Right ventricle myocardium superior (tissue), 1 donor: Measurements from ENCODE around the gene PDCD7. TPM values are rescaled to one million over a fixed set of nuclear protein-coding genes. Genes with fewer than 3 reads are reported as not detected.
"Not testable (repeated sequence)": the region's sequence is repeated elsewhere in the genome, so short reads cannot be mapped to it uniquely, and the experiment has no call there.

Experiments
- ATAC-seq: fragments of 200-7000 bp; cut with Tn5 transposase; one replicate; pipeline ENCODE4 v1.9.1; 2020; ENCODE audit warnings: mild to moderate bottlenecking; ENCODE audit not compliant: poor library complexity
- DNase-seq: peaks from one replicate; pipeline ENCODE4 v3.0.0-alpha.2; 2020
- intact Hi-C: fragments of 100-400 bp; cut with DNase I; formaldehyde crosslinking; loops from one replicate; pipeline ENCODE4 v1.11.2; 2022
- total RNA-seq: library from RNA; stranded (reverse); fragmentation: NEBNext Ultra II Directional; extraction: Animal tissue kit (Norgen Biotek cat#: 25700); gene quantifications from one replicate; pipeline ENCODE4 v1.2.1, GENCODE V29; 2021
- donor health status: DM: no; HTN: yes; CAD: no; lungs with severe emphysema.

PDCD7 gene
- total RNA-seq, 1 donor from 2014 or later: 12.2 TPM

DNA sequence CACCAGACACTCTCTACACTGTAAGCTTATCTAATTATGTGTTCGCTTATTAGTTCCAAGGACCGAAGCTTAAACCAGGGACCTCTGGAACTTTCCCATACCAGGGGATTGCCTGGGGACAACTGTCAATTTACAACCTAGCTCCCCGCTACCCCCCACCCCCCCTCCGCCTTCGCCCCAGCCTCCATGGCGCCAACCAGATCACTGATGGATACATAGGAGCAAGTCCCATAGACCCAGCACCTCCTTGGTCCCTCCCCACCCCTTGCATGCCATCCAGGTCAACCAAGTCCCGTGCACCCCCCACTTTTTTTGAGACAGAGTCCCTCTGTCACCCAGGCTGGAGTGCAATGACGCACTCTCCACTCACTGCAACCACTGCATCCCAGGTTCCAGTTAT, 930 bp upstream of the PDCD7 start:
- intact Hi-C loops: no loop called here
- no peak for ATAC-seq

DNA sequence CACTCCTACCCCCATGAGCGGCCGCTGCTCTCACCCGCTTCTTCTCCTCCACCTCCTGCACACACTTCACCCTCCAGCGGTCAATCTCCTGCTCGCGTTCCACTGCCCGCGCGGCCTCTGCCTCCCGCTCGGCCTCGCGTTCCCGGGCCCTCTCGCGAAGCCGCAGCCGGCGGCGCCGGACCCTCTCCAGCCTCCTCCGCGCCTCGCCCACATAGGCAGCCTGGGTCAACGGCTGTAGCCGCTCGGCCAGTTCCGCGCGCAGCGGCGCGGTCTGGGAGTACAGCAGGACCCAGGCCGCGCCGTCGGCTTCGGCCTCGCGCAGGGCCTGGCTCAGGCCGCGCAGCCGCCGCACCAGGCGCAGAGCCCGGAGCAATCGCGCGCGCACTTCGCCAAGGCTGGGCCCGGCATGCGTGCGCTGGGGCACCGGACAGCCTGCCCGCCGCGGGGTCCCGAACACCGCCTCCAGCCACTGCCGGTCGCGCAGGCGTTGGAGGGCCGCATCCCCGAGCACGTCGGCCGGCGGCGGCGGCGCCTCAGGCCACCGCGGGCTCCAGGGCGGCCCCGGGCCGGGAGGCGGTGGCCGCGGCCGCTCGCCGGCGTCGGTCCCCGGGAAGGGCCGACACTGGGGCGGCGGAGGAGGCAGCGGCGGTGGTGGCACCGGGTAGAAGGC, 595 bp downstream of the PDCD7 start:
- intact Hi-C loops: no loop called here

More for the DNA sequence above, 930 bp upstream of the PDCD7 start:
- DNase-seq: no peak

DNA sequence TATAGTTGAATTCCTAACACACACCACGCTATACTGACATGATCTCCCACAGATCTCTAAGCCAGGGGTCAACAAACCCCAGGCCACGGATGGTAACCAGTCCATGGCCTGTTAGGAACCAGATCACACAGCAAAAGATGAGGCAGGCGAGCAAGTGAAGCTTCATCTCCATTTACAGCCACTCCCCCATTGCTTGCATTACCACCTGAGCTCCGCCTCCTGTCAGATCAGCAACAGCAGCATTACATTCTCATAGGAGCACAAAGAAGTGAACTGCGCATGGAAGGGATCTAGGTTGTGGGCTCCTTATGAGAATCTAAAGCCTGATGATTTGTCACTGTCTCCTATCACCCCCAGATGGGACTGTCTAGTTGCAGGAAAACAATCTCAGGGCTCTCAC, 2.7 kb downstream of the PDCD7 start:
- intact Hi-C loops: no loop called here
- DNase-seq (no peak), ATAC-seq (no peak)

More for the DNA sequence above, 595 bp downstream of the PDCD7 start:
- DNase-seq: peak; percentile 56
- peak; percentile 59 for ATAC-seq

DNA sequence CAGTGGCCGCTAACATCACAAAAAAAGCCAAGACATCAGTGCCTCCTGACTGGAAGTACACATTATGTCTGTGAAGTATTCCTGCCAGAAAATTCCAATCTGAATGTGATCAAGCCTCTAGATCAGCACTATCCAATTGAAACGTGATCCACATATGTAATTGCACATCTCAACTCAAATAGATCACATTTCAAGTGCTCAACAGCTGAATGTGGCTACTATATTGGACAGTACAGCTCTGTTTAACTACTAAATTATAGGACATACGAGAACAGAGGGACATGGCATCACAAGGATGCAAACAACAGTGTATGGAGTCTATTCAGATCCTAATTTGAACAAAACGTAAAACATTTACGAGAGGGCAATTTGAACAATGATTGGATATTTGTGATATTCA, 18.1 kb downstream of the PDCD7 start:
- intact Hi-C loops: no loop called here
- ATAC-seq: no peak
- no peak for DNase-seq

- ATAC-seq: no peak
- intact Hi-C loops: no loop called here
- DNase-seq: no peak
These were observed 18.5 kb downstream of the PDCD7 start, which contains the start of gene UBAP1L for GRCh38 chr15:65115086-65115485. Gene UBAP1L (minus strand): TSS chr15:65115200. CDS start chr15:65106215, 8,985 bp downstream.

- intact Hi-C loops: no loop called here
- DNase-seq (no peak), ATAC-seq (peak; percentile 29)
These were observed 22.8 kb downstream of the PDCD7 start for GRCh38 chr15:65110676-65111292.

DNA sequence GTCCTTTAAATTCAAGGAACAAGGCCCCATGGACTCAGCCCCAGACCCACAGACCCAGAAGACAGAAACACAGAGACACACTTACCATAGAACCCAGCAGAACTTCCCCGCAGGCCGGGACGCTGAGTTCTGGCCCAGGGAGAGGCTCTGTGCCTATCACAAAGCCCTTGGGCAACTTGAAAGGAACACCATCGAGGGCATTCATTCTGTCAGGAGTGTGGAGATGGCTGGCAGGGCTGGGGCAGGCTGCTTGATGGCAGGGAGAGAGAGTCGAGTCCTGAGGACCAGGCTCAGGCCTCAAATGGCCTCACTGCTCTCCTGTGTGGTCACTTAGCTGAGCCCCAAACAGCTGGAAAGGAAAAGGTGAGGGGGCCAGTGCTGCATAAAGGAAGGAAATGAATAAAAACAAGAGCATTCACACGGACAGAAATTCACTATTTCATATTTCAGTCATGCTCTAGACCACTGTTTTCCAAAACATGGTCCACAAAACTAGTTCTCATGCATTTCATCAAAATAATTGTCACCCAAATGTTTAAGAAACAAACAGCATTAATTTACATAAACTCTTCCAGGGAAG, 27.5 kb downstream of the PDCD7 start:
- intact Hi-C loops: no loop called here
- no peak for ATAC-seq
- DNase-seq: no peak

- intact Hi-C loops: no loop called here
- DNase-seq (no peak), ATAC-seq (no peak)
These were observed 28.6 kb downstream of the PDCD7 start for GRCh38 chr15:65105038-65105437.

DNA sequence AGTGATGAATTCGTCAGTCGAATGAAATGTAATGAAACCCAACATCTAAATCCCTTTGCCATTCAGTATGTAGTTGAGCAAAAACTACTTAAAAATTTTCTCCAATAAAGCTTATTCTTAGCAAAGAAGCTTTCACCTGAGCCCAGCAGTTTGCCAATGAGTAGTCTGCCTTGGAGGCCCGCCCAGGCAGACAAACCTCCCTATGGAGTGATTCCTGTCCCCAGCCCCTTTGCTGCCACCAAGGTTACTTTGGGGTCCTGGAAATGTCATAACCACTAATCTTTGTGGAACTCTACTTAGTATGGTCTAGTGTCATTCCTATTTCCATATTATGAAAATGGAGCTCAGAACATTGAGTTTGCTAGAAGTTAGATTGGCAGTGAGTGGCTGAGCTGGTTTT, 30.7 kb downstream of the PDCD7 start:
- intact Hi-C loops: no loop called here
- DNase-seq (no peak), ATAC-seq (no peak)

- ATAC-seq: no peak
- no peak for DNase-seq
- intact Hi-C loops: no loop called here
These were observed 31.5 kb downstream of the PDCD7 start for GRCh38 chr15:65101891-65102708.

DNA sequence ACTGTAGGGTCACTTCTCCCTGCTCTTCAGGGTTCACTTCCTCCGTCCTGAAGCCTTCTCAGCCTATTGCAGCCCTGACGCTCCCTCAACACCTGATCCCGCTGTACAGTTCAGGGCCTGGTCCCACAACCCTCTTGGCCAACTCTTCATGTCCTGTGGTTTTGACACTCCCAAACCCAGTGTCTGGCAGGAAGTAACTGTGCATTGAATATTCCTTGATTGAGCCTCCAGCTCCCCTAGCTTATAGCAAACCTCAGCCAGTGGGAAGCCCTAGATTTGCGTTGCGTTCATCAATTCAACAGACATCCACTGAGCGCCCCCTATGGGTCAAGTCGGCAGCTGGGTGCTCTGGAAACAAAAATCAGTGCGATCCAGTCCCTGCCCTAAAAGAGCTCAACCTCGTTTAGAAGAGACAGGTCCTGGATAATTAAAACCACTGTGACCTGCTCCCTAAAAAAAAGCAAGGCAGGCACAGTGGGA, 32.2 kb downstream of the PDCD7 start:
- DNase-seq: peak; percentile 82
- peak; percentile 83 for ATAC-seq
- intact Hi-C loops: no loop called here

DNA sequence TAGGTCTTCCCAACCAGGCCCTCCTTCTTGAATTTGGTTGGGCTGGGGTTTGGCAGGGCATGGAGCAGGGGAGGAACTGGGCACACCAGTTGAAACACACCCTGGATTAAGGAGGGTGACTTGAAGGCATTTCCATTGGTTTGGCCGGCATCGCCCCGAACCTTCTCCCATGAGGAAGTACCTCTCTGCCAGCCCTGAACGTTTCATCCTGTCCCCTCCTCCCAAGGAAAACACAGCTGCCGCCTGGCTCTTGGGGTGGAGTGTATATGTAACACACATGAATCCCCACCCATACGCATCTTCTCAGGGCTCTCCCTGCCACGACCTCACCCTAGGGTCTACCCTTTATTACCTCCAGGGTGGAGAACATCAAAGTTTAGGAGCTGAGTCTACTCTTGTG, 33.2 kb downstream of the PDCD7 start:
- DNase-seq (no peak), ATAC-seq (no peak)
- intact Hi-C loops: no loop called here

DNA sequence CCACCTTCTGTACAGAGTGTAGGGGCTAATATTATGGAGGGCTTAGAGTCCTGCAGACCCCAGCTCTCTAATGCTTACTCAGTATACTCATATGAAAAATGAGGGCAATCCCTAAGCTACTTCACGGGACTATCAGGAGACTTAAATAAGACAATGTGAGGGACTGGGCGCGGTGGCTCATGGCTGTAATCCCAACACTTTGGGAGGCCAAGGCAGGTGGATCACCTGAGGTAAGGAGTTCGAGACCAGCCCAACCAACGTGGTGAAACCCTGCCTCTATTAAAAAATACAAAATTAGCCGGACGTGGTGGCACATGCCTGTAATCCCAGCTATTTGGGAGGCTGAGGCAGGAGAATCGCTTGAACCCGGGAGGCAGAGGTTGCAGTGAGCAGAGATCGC, 33.8 kb downstream of the PDCD7 start:
- intact Hi-C loops: loop anchor here (5.0 kb wide), 1 partner anchor 48 kb away; no protein-coding TSS in a partner anchor
- DNase-seq, ATAC-seq: not testable (repeated sequence)

DNA sequence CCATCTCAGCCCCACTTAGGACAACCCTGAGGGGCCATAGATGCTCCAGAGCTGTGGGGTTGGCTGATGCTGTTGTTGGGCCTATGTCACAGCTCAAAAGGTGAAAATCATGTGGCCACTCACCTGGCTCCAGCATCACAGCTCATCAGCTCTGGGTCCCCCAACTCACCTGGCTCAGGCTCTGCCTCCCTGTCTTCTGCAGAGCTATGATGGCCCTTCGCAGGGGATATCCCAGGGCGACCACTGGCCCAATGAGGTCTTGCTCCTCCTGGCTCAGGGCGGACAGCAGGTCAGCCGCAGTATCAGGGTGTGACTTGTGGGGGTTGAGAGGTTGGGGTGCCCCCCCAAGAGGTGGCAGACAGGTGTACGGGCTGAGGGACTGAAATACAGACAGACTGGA, 34.3 kb downstream of the PDCD7 start:
- intact Hi-C loops: loop anchor here (5.0 kb wide), 1 partner anchor 47 kb away; no protein-coding TSS in a partner anchor
- ATAC-seq (no peak), DNase-seq (no peak)

DNA sequence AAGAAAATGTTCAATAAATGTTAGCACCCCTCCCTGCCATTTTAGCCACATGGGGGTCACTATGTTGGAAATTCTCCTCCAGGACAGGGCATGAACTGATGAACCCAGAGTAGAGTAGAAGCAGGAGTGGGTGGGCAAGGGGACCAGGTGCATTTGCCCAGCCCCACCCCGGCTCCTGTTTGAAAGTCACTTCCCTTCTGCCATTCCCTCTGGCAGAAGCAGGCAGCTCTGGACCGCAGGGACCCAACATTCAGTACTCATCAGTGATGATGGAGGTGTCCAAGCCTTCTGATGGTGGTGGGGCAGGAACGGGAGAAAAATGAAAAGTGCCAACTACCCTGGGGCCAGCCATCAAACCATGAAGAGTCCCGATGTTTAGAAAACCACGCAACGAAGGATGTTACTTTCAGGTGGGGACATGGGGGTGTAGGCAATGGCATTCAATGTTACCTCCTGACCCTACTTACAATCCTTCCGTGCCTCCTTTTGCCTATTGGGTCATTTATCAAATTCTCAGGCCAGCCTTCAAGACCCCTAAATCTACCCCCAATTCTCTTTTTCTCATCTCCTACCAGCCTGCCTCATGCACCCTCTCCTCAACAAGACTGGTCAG, 35.9 kb downstream of the PDCD7 start:
- DNase-seq: no peak
- intact Hi-C loops: loop anchor here (5.0 kb wide), 1 partner anchor 45 kb away; no protein-coding TSS in a partner anchor
- no peak for ATAC-seq

DNA sequence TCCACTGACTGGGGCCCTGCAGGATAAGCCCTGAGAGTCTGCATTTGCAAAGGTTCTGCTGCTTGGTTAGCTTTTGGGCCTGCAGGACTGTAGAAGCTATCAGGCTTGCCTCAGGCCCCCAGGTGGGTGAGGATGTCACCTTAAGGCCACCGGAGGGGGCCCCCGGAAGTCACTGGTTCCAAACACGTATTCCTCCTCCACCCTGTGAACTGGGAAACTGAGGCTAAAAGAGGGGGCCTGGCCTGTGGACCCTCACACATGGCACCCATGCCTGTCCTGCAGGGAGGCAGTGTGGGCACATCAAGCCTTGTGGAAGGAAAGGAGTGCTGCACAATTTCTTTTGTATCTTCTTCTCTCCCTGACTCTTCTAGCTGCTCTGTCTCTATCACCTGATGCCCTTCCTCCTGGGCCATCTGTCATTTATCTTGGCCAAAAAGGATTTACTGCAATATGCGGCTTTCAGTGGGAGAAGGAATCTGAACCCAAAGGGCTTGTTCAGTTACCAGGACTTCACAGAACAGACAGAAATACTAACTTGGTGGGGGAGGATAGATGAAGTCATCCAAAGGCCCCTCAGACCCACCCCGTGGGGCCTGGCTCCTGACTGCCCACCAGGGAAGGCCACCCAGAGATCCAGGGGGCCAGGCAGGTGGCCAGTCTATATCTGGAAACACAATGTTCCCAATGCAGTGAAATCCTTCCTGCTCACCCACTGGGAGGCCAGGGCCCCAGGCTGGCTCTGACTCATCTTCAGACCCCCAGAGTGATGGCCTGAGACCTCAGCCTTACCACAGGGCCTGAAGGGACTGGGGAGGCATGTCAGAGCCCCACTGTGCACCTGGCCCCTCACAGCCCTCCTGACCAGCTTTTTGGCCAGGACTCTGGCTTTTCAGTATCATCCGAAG, 36.9 kb downstream of the PDCD7 start:
- ATAC-seq: no peak
- no peak for DNase-seq
- intact Hi-C loops: loop anchor here (5.0 kb wide), 1 partner anchor 44 kb away; no protein-coding TSS in a partner anchor

DNA sequence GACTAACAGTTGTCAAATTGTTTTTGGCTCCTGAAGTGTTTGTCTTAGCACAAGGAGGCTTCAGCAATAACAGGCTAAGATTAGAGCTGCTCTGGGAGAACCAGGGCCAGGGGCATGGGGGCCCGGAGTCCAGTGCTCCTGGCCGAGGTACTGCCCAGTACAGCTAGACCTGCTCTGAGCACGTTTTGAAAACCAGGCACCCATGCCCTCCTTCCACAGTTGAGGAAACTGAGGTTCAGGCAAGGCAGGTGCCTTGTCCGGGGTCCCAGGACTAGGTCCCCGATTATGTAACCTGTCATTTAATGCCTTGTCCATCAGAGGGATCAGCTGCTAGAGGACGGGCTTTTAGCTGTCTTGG, 37.9 kb downstream of the PDCD7 start:
- ATAC-seq (no peak), DNase-seq (no peak)
- intact Hi-C loops: loop anchor here (5.0 kb wide), 1 partner anchor 43 kb away; no protein-coding TSS in a partner anchor
